ENCODE results near the gene HSPB3. TPM values are rescaled to one million over a fixed set of nuclear protein-coding genes. Genes with fewer than 3 reads are reported as not detected.
"Not testable (repeated sequence)": the region's sequence is repeated elsewhere in the genome, so short reads cannot be mapped to it uniquely, and the experiment has no call there.

Gene HSPB3
- total and polyA plus RNA-seq, 2 donors from 2014 or later = not detected

DNA sequence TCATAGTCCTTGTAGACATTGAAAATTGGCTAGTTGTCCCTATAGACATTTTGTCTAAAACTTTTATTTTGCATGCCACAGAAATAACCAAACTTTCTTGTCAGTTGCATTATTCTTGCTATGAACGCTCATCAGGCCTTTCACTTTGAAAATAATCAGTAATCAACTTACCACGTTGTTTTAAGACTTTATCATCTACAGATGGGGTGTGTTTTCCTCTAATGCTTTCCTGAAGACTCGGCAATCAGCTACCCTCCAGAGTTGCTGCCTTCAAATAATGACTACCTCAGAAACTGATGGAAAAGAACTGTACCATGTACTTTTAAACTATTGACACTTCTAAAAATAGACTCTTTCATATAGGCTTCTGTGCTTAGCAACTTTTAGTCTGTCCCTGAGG, 33.5 kb upstream of the HSPB3 start:
- no peaks in the 10 kb centered on the region for H3K9me3 ChIP-seq (ENCODE audit: control insufficient read depth in 2 of 3, insufficient read depth in 1 of 3, low read length in 3 of 3)
- no peak overlapping the region for H3K27ac ChIP-seq (ENCODE audit: low read depth in 2 of 2, low read length in 2 of 2)
- no peak for FAIRE-seq
- H3K27me3 ChIP-seq (ENCODE audit: control insufficient read depth, insufficient read depth, low read length) = no peaks in the 10 kb centered on the region
- H3K9ac ChIP-seq (ENCODE audit: low read length in 3 of 3) = no peak overlapping the region
- H3K4me1 ChIP-seq (ENCODE audit: control insufficient read depth in 2 of 3, insufficient read depth in 2 of 3, low read depth in 1 of 3, low read length in 3 of 3) = no peaks in the 10 kb centered on the region
- no peak overlapping the region for H3K4me3 ChIP-seq (ENCODE audit: low read length in 3 of 3)
- no peaks in the 10 kb centered on the region for H3K36me3 ChIP-seq (ENCODE audit: control insufficient read depth in 2 of 3, insufficient read depth in 3 of 3, low read length in 3 of 3)
- DNase-seq = no peak
- intact Hi-C loops (cut with DNase I) = no loop called here
- TF ChIP-seq, protein P1, sequence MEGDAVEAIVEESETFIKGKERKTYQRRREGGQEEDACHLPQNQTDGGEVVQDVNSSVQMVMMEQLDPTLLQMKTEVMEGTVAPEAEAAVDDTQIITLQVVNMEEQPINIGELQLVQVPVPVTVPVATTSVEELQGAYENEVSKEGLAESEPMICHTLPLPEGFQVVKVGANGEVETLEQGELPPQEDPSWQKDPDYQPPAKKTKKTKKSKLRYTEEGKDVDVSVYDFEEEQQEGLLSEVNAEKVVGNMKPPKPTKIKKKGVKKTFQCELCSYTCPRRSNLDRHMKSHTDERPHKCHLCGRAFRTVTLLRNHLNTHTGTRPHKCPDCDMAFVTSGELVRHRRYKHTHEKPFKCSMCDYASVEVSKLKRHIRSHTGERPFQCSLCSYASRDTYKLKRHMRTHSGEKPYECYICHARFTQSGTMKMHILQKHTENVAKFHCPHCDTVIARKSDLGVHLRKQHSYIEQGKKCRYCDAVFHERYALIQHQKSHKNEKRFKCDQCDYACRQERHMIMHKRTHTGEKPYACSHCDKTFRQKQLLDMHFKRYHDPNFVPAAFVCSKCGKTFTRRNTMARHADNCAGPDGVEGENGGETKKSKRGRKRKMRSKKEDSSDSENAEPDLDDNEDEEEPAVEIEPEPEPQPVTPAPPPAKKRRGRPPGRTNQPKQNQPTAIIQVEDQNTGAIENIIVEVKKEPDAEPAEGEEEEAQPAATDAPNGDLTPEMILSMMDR (IDR thresholded peaks at IDR 0.05; ENCODE audit: borderline replicate concordance, extremely low read depth, insufficient read depth) = no peak

GRCh38 chr5:54425258-54425657, 30.2 kb upstream of the HSPB3 start:
- no peak overlapping the region for H3K4me3 ChIP-seq (ENCODE audit: low read length in 3 of 3)
- no peaks in the 10 kb centered on the region for H3K9me3 ChIP-seq (ENCODE audit: control insufficient read depth in 2 of 3, insufficient read depth in 1 of 3, low read length in 3 of 3)
- TF ChIP-seq, protein P1 (IDR thresholded peaks at IDR 0.05; ENCODE audit: borderline replicate concordance, extremely low read depth, insufficient read depth) = no peak
- H3K36me3 ChIP-seq (ENCODE audit: control insufficient read depth in 2 of 3, insufficient read depth in 3 of 3, low read length in 3 of 3) = no peaks in the 10 kb centered on the region
- intact Hi-C loops (cut with DNase I) = no loop called here
- no peaks in the 10 kb centered on the region for H3K27me3 ChIP-seq (ENCODE audit: control insufficient read depth, insufficient read depth, low read length)
- H3K4me1 ChIP-seq (ENCODE audit: control insufficient read depth in 2 of 3, insufficient read depth in 2 of 3, low read depth in 1 of 3, low read length in 3 of 3) = no peaks in the 10 kb centered on the region
- no peak for FAIRE-seq
- no peak overlapping the region for H3K9ac ChIP-seq (ENCODE audit: low read length in 3 of 3)
- no peak overlapping the region for H3K27ac ChIP-seq (ENCODE audit: low read depth in 2 of 2, low read length in 2 of 2)
- no peak for DNase-seq

GRCh38 chr5:54426209-54426608, 29.3 kb upstream of the HSPB3 start:
- no peak for DNase-seq
- no peaks in the 10 kb centered on the region for H3K36me3 ChIP-seq (ENCODE audit: control insufficient read depth in 2 of 3, insufficient read depth in 3 of 3, low read length in 3 of 3)
- no peak overlapping the region for H3K9ac ChIP-seq (ENCODE audit: low read length in 3 of 3)
- H3K27me3 ChIP-seq (ENCODE audit: control insufficient read depth, insufficient read depth, low read length) = no peaks in the 10 kb centered on the region
- H3K4me3 ChIP-seq (ENCODE audit: low read length in 3 of 3) = no peak overlapping the region
- TF ChIP-seq, protein P1 (IDR thresholded peaks at IDR 0.05; ENCODE audit: borderline replicate concordance, extremely low read depth, insufficient read depth) = no peak
- no peak for FAIRE-seq
- no peaks in the 10 kb centered on the region for H3K4me1 ChIP-seq (ENCODE audit: control insufficient read depth in 2 of 3, insufficient read depth in 2 of 3, low read depth in 1 of 3, low read length in 3 of 3)
- no peaks in the 10 kb centered on the region for H3K9me3 ChIP-seq (ENCODE audit: control insufficient read depth in 2 of 3, insufficient read depth in 1 of 3, low read length in 3 of 3)
- intact Hi-C loops (cut with DNase I) = no loop called here
- H3K27ac ChIP-seq (ENCODE audit: low read depth in 2 of 2, low read length in 2 of 2) = no peak overlapping the region

- H3K27me3 ChIP-seq (ENCODE audit: control insufficient read depth, insufficient read depth, low read length); DNase-seq; FAIRE-seq; H3K9ac ChIP-seq (ENCODE audit: low read length in 3 of 3); H3K36me3 ChIP-seq (ENCODE audit: control insufficient read depth in 2 of 3, insufficient read depth in 3 of 3, low read length in 3 of 3); H3K27ac ChIP-seq (ENCODE audit: low read depth in 2 of 2, low read length in 2 of 2); H3K9me3 ChIP-seq (ENCODE audit: control insufficient read depth in 2 of 3, insufficient read depth in 1 of 3, low read length in 3 of 3); intact Hi-C loops (cut with DNase I); H3K4me3 ChIP-seq (ENCODE audit: low read length in 3 of 3): not testable (repeated sequence)
- peaks cover 0 to 11% (median 0%) of the 10 kb centered on the region in 3 donors for H3K4me1 ChIP-seq (ENCODE audit: control insufficient read depth in 2 of 3, insufficient read depth in 2 of 3, low read depth in 1 of 3, low read length in 3 of 3)
Observed at GRCh38 chr5:54434650-54435049, 20.8 kb upstream of the HSPB3 start.

All from kidney (tissue), 14 donors.